Spleen (tissue), 7 donors: Measurements from ENCODE around the gene CRIP1.

ENCODE experiments used
- CTCF ChIP-seq, 11 experiments: fragments of 200-600 bp in 7 of 11; fragments of 450-650 bp in 4 of 11; sonication (generic) in 4 of 11; IDR thresholded peaks in 8 of 11; conservative IDR thresholded peaks in 3 of 11; 1 replicate in 7 of 11; 2 replicates in 4 of 11; pipeline versions ENCODE4 v1.4.0 to v1.8.0; 2016 to 2021; ENCODE audit warnings: antibody characterized with exemption in 11 of 11, inconsistent platforms in 4 of 11, mild to moderate bottlenecking in 1 of 11
- POLR2A ChIP-seq, 3 donors: fragments of 450-650 bp; IDR thresholded peaks; one replicate each; pipeline ENCODE4 v1.5.1; 2017; ENCODE audit warnings: antibody characterized with exemption in 3 of 3, mild to moderate bottlenecking in 1 of 3
- POLR2AphosphoS5 ChIP-seq, 3 donors: sonication (generic); formaldehyde crosslinking; IDR thresholded peaks; one replicate each; pipeline ENCODE4 v1.5.1; 2017; ENCODE audit warnings: antibody characterized with exemption in 3 of 3
- donor health status: DM: no; HTN: no; CAD: no; lungs with moderate emphysema.
- donor health status: DM: no; HTN: no; CAD: no.
- donor health status: DM: no; HTN: no; CAD: no.

- no peak for TF ChIP-seq CTCF (IDR thresholded peaks at IDR 0.05 in 8 of 11, conservative IDR thresholded peaks at IDR 0.05 in 3 of 11)
- peak in 1 of 3 donors; percentile 10 for TF ChIP-seq POLR2AphosphoS5 (IDR thresholded peaks at IDR 0.05)
- TF ChIP-seq POLR2A (IDR thresholded peaks at IDR 0.05) = no peak
Measured at GRCh38 chr14:105455766-105456660, 30.7 kb upstream of the CRIP1 start.
